AG09309 (cell line): ENCODE results near the gene ZNF474.

Experiments used
- DNase-seq: peaks from one replicate; pipeline ENCODE4 v3.0.0-alpha.2; 2010; ENCODE audit warnings: low read depth
- H3K4me3 ChIP-seq: 2 replicates; pipeline ENCODE4 v1.5.1; 2011; ENCODE audit warnings: mild to moderate bottlenecking, low read depth, low read length, moderate library complexity; ENCODE audit not compliant: control insufficient read depth
- CTCF ChIP-seq: IDR thresholded peaks from 2 replicates; pipeline ENCODE4 v1.5.1; 2011; ENCODE audit warnings: mild to moderate bottlenecking, low read depth, low read length, inconsistent platforms; ENCODE audit not compliant: insufficient read depth, control insufficient read depth; ENCODE audit errors: missing control alignments

ZNF474 gene

GRCh38 chr5:122165559-122166078, 36.3 kb downstream of the ZNF474 start:
- no peak for DNase-seq
- H3K4me3 ChIP-seq, result no peak overlapping the region
- TF ChIP-seq CTCF, result no peak

- TF ChIP-seq CTCF, result no peak
- no peak overlapping the region for H3K4me3 ChIP-seq
Observed at GRCh38 chr5:122169350-122170103, 40.2 kb downstream of the ZNF474 start.

GRCh38 chr5:122170620-122171019, 41.3 kb downstream of the ZNF474 start:
- no peak for DNase-seq
- H3K4me3 ChIP-seq, result no peak overlapping the region
- no peak for TF ChIP-seq CTCF

More at GRCh38 chr5:122169350-122170103, 40.2 kb downstream of the ZNF474 start:
- DNase-seq, result no peak

- H3K4me3 ChIP-seq, result no peak overlapping the region
- no peak for TF ChIP-seq CTCF
- no peak for DNase-seq
Observed at GRCh38 chr5:122172207-122172606, 42.9 kb downstream of the ZNF474 start.

GRCh38 chr5:122173474-122174415, 44.4 kb downstream of the ZNF474 start:
- H3K4me3 ChIP-seq, result no peak overlapping the region
- no peak for DNase-seq
- no peak for TF ChIP-seq CTCF

GRCh38 chr5:122175091-122175490, 45.7 kb downstream of the ZNF474 start:
- no peak for TF ChIP-seq CTCF
- no peak for DNase-seq
- no peak overlapping the region for H3K4me3 ChIP-seq
